Fibroblast of lung (primary cell): ENCODE data around the gene NF1. TPM values are rescaled to one million over a fixed set of nuclear protein-coding genes. Genes with fewer than 3 reads are reported as not detected.

Experiments
- DNase-seq, 2 donors: peaks; one replicate each; pipeline versions ENCODE4 v3.0.0 to v3.0.0-alpha.2; 2010; ENCODE audit warnings: low read depth in 2 of 2
- H2AFZ ChIP-seq: 2 replicates; pipeline ENCODE4 v1.5.1; 2012; ENCODE audit warnings: low read length, control low read depth, inconsistent platforms
- H3K27ac ChIP-seq: 2 replicates; pipeline ENCODE4 v1.5.1; 2011; ENCODE audit warnings: low read length, control low read depth; ENCODE audit not compliant: insufficient read depth
- H3K27me3 ChIP-seq: 2 replicates; pipeline ENCODE4 v1.5.1; 2011; ENCODE audit warnings: mild to moderate bottlenecking, low read length; ENCODE audit not compliant: control insufficient read depth, insufficient read depth
- H3K36me3 ChIP-seq: 2 replicates; pipeline ENCODE4 v1.5.1; 2011; ENCODE audit warnings: low read length; ENCODE audit not compliant: control insufficient read depth, insufficient read depth
- H3K4me1 ChIP-seq: 2 replicates; pipeline ENCODE4 v1.5.1; 2011; ENCODE audit warnings: low read length; ENCODE audit not compliant: control insufficient read depth, insufficient read depth; ENCODE audit errors: extremely low read depth
- H3K4me2 ChIP-seq: 2 replicates; pipeline ENCODE4 v1.5.1; 2011; ENCODE audit warnings: low read length, control low read depth; ENCODE audit not compliant: insufficient read depth; ENCODE audit errors: extremely low read depth
- H3K4me3 ChIP-seq, 4 experiments: fragments of 200-600 bp in 1 of 4; sonication (generic) in 1 of 4; replicated peaks in 1 of 4; 2 replicates each; pipeline ENCODE4 v1.5.1; 2011 to 2016; ENCODE audit warnings: low read length in 4 of 4, low read depth in 3 of 4, mild to moderate bottlenecking in 3 of 4, control low read depth in 2 of 4, inconsistent platforms in 1 of 4, mixed read lengths in 1 of 4; ENCODE audit not compliant: insufficient read depth in 1 of 4; ENCODE audit errors: control extremely low read depth in 1 of 4
- H3K79me2 ChIP-seq: 2 replicates; pipeline ENCODE4 v1.5.1; 2012; ENCODE audit warnings: mild to moderate bottlenecking, low read length, inconsistent platforms; ENCODE audit not compliant: control insufficient read depth, insufficient read depth
- H3K9ac ChIP-seq: 2 replicates; pipeline ENCODE4 v1.5.1; 2011; ENCODE audit warnings: mild to moderate bottlenecking, low read length, control low read depth; ENCODE audit not compliant: insufficient read depth
- H3K9me3 ChIP-seq: 2 replicates; pipeline ENCODE4 v1.5.1; 2012; ENCODE audit warnings: low read depth, low read length; ENCODE audit not compliant: control insufficient read depth, insufficient read depth
- H4K20me1 ChIP-seq: 2 replicates; pipeline ENCODE4 v1.5.1; 2011; ENCODE audit warnings: low read length; ENCODE audit not compliant: control insufficient read depth, insufficient read depth; ENCODE audit errors: extremely low read depth
- EZH2 ChIP-seq: IDR thresholded peaks from 2 replicates; pipeline ENCODE4 v1.5.1; 2012; ENCODE audit warnings: low read length, control low read depth, mild to moderate bottlenecking; ENCODE audit errors: missing control alignments
- polyA plus RNA-seq, 2 donors: library from polyadenylated mRNA; depleted of rRNA in 1 of 2; stranded (reverse) in 1 of 2; unstranded in 1 of 2; fragments of >200 nt; gene quantifications; 2 replicates each; pipeline ENCODE4 v1.2.1, GENCODE V29; 2011 to 2012; ENCODE audit warnings: missing spikeins in 1 of 2
- total RNA-seq: library from RNA; depleted of rRNA; stranded (reverse); fragments of >200 nt; gene quantifications from 2 replicates; pipeline ENCODE4 v1.2.1, GENCODE V29; 2014
- TF ChIP-seq, protein P1 (sequence below), 2 donors: IDR thresholded peaks in 1 of 2; conservative IDR thresholded peaks in 1 of 2; 1 replicate in 1 of 2; 2 replicates in 1 of 2; pipeline ENCODE4 v1.5.1; 2011 to 2012; ENCODE audit warnings: low read length in 2 of 2, control low read depth in 1 of 2, inconsistent platforms in 1 of 2, low read depth in 1 of 2, mild to moderate bottlenecking in 1 of 2

NF1 gene
- total and polyA plus RNA-seq, 2 donors (not counting 1 experiment from before 2014, with no cell fraction given): 52.8 to 78.8 TPM

DNA sequence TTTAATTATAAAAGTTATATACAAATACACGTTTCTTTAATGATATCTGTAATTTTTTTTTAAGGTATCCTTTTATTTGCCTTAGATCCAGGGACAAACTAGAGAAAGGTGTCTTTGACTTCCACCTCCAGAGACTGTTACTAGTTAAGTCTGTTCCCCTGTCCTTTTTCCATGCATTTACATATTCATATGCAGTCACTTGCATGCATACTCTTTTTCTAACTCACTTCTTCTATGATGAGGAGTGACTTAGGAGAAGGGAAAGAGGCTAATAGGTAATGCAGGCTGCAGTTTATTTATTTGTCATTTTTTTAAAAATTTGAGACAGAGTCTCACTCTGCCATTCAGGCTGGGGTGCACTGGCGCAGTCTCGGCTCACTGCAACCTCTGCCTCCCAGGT, 141.4 kb downstream of the NF1 start:
- H3K4me2 ChIP-seq: no peak overlapping the region
- peaks cover 8% of the 10 kb centered on the region for H3K36me3 ChIP-seq

DNA sequence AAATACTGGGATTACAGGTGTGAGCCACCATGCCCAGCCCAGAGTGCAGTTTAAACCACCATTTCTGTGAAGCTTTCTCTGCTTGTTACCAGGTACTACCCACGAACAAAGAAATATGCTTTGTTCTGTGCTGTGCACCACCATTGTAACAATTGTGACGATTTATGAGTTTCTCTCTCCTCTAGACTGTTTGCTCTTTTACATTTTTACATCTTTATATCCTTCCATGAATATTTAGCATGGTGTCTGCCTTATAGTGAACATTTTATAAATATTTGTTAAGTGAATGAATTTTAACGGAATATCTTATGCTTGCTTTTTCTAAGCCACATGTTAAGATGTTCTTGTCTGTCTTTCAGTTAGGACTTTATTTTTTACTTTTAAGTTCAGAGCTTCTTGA, 141.9 kb downstream of the NF1 start:
- H3K36me3 ChIP-seq: peaks cover 8% of the 10 kb centered on the region
- H3K27me3 ChIP-seq: no peaks in the 10 kb centered on the region
- H3K4me2 ChIP-seq: no peak overlapping the region
- no peaks in the 10 kb centered on the region for H4K20me1 ChIP-seq
- H3K9me3 ChIP-seq: no peaks in the 10 kb centered on the region
- H3K27ac ChIP-seq: no peak overlapping the region
- DNase-seq: no peak
- H2AFZ ChIP-seq: no peak overlapping the region
- no peaks in the 10 kb centered on the region for H3K79me2 ChIP-seq
- H3K4me1 ChIP-seq: no peaks in the 10 kb centered on the region
- TF ChIP-seq EZH2: no peak
- TF ChIP-seq, protein P1, sequence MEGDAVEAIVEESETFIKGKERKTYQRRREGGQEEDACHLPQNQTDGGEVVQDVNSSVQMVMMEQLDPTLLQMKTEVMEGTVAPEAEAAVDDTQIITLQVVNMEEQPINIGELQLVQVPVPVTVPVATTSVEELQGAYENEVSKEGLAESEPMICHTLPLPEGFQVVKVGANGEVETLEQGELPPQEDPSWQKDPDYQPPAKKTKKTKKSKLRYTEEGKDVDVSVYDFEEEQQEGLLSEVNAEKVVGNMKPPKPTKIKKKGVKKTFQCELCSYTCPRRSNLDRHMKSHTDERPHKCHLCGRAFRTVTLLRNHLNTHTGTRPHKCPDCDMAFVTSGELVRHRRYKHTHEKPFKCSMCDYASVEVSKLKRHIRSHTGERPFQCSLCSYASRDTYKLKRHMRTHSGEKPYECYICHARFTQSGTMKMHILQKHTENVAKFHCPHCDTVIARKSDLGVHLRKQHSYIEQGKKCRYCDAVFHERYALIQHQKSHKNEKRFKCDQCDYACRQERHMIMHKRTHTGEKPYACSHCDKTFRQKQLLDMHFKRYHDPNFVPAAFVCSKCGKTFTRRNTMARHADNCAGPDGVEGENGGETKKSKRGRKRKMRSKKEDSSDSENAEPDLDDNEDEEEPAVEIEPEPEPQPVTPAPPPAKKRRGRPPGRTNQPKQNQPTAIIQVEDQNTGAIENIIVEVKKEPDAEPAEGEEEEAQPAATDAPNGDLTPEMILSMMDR (conservative IDR thresholded peaks at IDR 0.05 in 1 of 2, IDR thresholded peaks at IDR 0.05 in 1 of 2; ENCODE audit: low read depth in 1 of 2, low read length in 2 of 2): no peak
- H3K9ac ChIP-seq: no peak overlapping the region
- no peak overlapping the region for H3K4me3 ChIP-seq

More for the DNA sequence above, 141.4 kb downstream of the NF1 start:
- DNase-seq: no peak
- TF ChIP-seq, protein P1 (conservative IDR thresholded peaks at IDR 0.05 in 1 of 2, IDR thresholded peaks at IDR 0.05 in 1 of 2; ENCODE audit: low read depth in 1 of 2, low read length in 2 of 2): no peak
- no peak for TF ChIP-seq EZH2
- H4K20me1 ChIP-seq: no peaks in the 10 kb centered on the region
- no peak overlapping the region for H3K27ac ChIP-seq
- no peak overlapping the region for H2AFZ ChIP-seq
- no peaks in the 10 kb centered on the region for H3K79me2 ChIP-seq
- H3K9ac ChIP-seq: no peak overlapping the region
- H3K27me3 ChIP-seq: no peaks in the 10 kb centered on the region
- no peaks in the 10 kb centered on the region for H3K4me1 ChIP-seq
- H3K4me3 ChIP-seq: no peak overlapping the region
- no peaks in the 10 kb centered on the region for H3K9me3 ChIP-seq

DNA sequence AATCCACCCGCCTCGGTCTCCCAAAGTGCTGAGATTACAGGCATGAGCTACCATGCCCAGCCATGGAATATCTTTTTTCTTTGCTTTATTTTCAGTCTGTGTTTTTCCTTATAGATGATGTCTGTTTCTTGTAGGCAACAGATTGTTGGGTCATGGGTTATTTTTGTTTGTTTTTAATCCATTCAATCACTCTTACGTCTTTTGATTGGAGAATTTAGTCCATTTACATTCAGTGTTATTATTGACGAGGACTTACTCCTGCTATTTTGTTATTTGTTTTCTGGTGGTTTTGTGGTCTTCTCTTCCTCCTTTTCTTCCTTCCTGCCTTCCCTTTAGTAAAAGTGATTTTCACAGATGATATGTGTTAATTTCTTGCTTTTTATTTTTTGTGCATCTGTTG, 146.3 kb downstream of the NF1 start:
- Histone ChIP-seq H3K27me3 (no peaks in the 10 kb centered on the region), H3K79me2 (no peaks in the 10 kb centered on the region), H2AFZ (no peak overlapping the region), H3K9ac (no peak overlapping the region), H4K20me1 (no peaks in the 10 kb centered on the region), H3K27ac (no peak overlapping the region), H3K4me3 (no peak overlapping the region), H3K4me2 (no peak overlapping the region), H3K36me3 (peaks cover 11% of the 10 kb centered on the region), H3K9me3 (no peaks in the 10 kb centered on the region), H3K4me1 (no peaks in the 10 kb centered on the region)
- DNase-seq: no peak
- no peak for TF ChIP-seq EZH2
- TF ChIP-seq, protein P1 (conservative IDR thresholded peaks at IDR 0.05 in 1 of 2, IDR thresholded peaks at IDR 0.05 in 1 of 2; ENCODE audit: low read depth in 1 of 2, low read length in 2 of 2): no peak
